Activated T-cell treated with anti-CD3 and anti-CD28 coated beads, Interleukin-2, amount 50 U/mL, for 4 hours (primary cell): ENCODE measurements around the gene CNRIP1. TPM values are rescaled to one million over a fixed set of nuclear protein-coding genes. Genes with fewer than 3 reads are reported as not detected.

ENCODE experiments used
- ATAC-seq, 2 donors: fragments of 200-7000 bp; cut with Tn5 transposase; one replicate each; pipeline ENCODE4 v1.10.0; 2021
- DNase-seq: peaks from one replicate; pipeline ENCODE4 v3.0.0-alpha.2; 2020
- H3K27me3 Mint-ChIP-seq: one replicate; pipeline ENCODE4 v1.8.0; 2021; ENCODE audit warnings: low read depth, mixed read lengths
- H3K36me3 Mint-ChIP-seq: one replicate; pipeline ENCODE4 v1.8.0; 2022; ENCODE audit warnings: mixed read lengths; ENCODE audit not compliant: insufficient read depth
- H3K4me1 Mint-ChIP-seq: one replicate; pipeline ENCODE4 v1.8.0; 2021; ENCODE audit warnings: low read depth, mixed read lengths
- H3K4me3 Mint-ChIP-seq: one replicate; pipeline ENCODE4 v1.8.0; 2021; ENCODE audit warnings: mild to moderate bottlenecking, moderate library complexity, mixed read lengths
- H3K9me3 Mint-ChIP-seq: one replicate; pipeline ENCODE4 v1.8.0; 2021; ENCODE audit warnings: mixed read lengths
- total RNA-seq, 3 donors: library from RNA; stranded (reverse); gene quantifications; one replicate each; pipeline ENCODE4 v1.2.1, GENCODE V29; 2021

Gene CNRIP1
- under 1 TPM in 2 of 3 donors, not detected in 1; 0.11 to 0.13 TPM for total RNA-seq

GRCh38 chr2:68319398-68320117 lies at the start of gene CNRIP1:
Gene CNRIP1, minus strand, starts transcription at chr2:68319949. Its CDS starts 549 bp downstream, at chr2:68319400.
- Mint-ChIP-seq H3K4me3 (peak within 1 kb of the TSS; percentile 67), H3K27me3 (peaks cover 56% of the 10 kb centered on the region), H3K36me3 (no peaks in the 10 kb centered on the region), H3K4me1 (peaks cover 7% of the 10 kb centered on the region), H3K9me3 (no peaks in the 10 kb centered on the region)
- ATAC-seq, result peak; percentile 43 to 58
- DNase-seq, result no peak

- no peaks in the 10 kb centered on the region for H3K27me3 Mint-ChIP-seq
- peaks cover 2% of the 10 kb centered on the region for H3K36me3 Mint-ChIP-seq
- no peaks in the 10 kb centered on the region for H3K9me3 Mint-ChIP-seq
- DNase-seq, result no peak
- H3K4me1 Mint-ChIP-seq, result peaks cover 39% of the 10 kb centered on the region
- H3K4me3 Mint-ChIP-seq, result no peak overlapping the region
- no peak for ATAC-seq
These were observed 49.6 kb upstream of the CNRIP1 start for GRCh38 chr2:68369337-68369734.

- Mint-ChIP-seq H3K4me3 (peak overlapping the region; percentile 40), H3K4me1 (peaks cover 44% of the 10 kb centered on the region)
These were observed 49.0 kb upstream of the CNRIP1 start for GRCh38 chr2:68368654-68369336.

GRCh38 chr2:68367953-68368653 lies 48.4 kb upstream of the CNRIP1 start:
- H3K36me3 Mint-ChIP-seq, result peaks cover 2% of the 10 kb centered on the region

More at GRCh38 chr2:68368654-68369336, 49.0 kb upstream of the CNRIP1 start:
- Mint-ChIP-seq H3K36me3 (peaks cover 2% of the 10 kb centered on the region), H3K9me3 (no peaks in the 10 kb centered on the region), H3K27me3 (no peaks in the 10 kb centered on the region)
- no peak for DNase-seq
- ATAC-seq, result no peak

GRCh38 chr2:68366083-68366560 lies 46.4 kb upstream of the CNRIP1 start:
- ATAC-seq, result no peak
- Mint-ChIP-seq H3K9me3 (no peaks in the 10 kb centered on the region), H3K4me3 (peak overlapping the region; percentile 81), H3K27me3 (no peaks in the 10 kb centered on the region), H3K4me1 (peaks cover 43% of the 10 kb centered on the region), H3K36me3 (no peaks in the 10 kb centered on the region)
- DNase-seq, result no peak

More at GRCh38 chr2:68367953-68368653, 48.4 kb upstream of the CNRIP1 start:
- H3K9me3 Mint-ChIP-seq, result no peaks in the 10 kb centered on the region
- H3K4me1 Mint-ChIP-seq, result peaks cover 47% of the 10 kb centered on the region
- DNase-seq (no peak), ATAC-seq (no peak)
- H3K27me3 Mint-ChIP-seq, result no peaks in the 10 kb centered on the region
- peak overlapping the region; percentile 73 for H3K4me3 Mint-ChIP-seq

GRCh38 chr2:68365087-68365486 lies 45.3 kb upstream of the CNRIP1 start, which contains the start of gene PLEK:
Gene PLEK, plus strand, starts transcription at chr2:68365282. Its CDS starts 70 bp downstream, at chr2:68365352.
- DNase-seq (no peak), ATAC-seq (no peak)
- Mint-ChIP-seq H3K9me3 (no peaks in the 10 kb centered on the region), H3K36me3 (no peaks in the 10 kb centered on the region), H3K4me3 (peak within 1 kb of the TSS; percentile 81), H3K27me3 (no peaks in the 10 kb centered on the region), H3K4me1 (peaks cover 37% of the 10 kb centered on the region)

- Mint-ChIP-seq H3K4me3 (peak overlapping the region; percentile 81), H3K27me3 (no peaks in the 10 kb centered on the region), H3K36me3 (no peaks in the 10 kb centered on the region), H3K4me1 (peaks cover 32% of the 10 kb centered on the region), H3K9me3 (no peaks in the 10 kb centered on the region)
- ATAC-seq (no peak), DNase-seq (no peak)
These were observed 44.0 kb upstream of the CNRIP1 start for GRCh38 chr2:68363721-68364120.

- H3K4me1 Mint-ChIP-seq, result peaks cover 27% of the 10 kb centered on the region
- no peaks in the 10 kb centered on the region for H3K36me3 Mint-ChIP-seq
- H3K9me3 Mint-ChIP-seq, result no peaks in the 10 kb centered on the region
These were observed 43.0 kb upstream of the CNRIP1 start for GRCh38 chr2:68362749-68363148.

GRCh38 chr2:68362069-68362468 lies 42.3 kb upstream of the CNRIP1 start:
- ATAC-seq (peak; percentile 87 to 96), DNase-seq (peak; percentile 76)
- peaks cover 2% of the 10 kb centered on the region for H3K27me3 Mint-ChIP-seq
- no peaks in the 10 kb centered on the region for H3K36me3 Mint-ChIP-seq
- no peaks in the 10 kb centered on the region for H3K9me3 Mint-ChIP-seq
- H3K4me1 Mint-ChIP-seq, result peaks cover 24% of the 10 kb centered on the region
- H3K4me3 Mint-ChIP-seq, result peak overlapping the region; percentile 65

More at GRCh38 chr2:68362749-68363148, 43.0 kb upstream of the CNRIP1 start:
- Mint-ChIP-seq H3K27me3 (peaks cover 2% of the 10 kb centered on the region), H3K4me3 (no peak overlapping the region)
- DNase-seq (no peak), ATAC-seq (no peak)

- no peaks in the 10 kb centered on the region for H3K36me3 Mint-ChIP-seq
- peaks cover 2% of the 10 kb centered on the region for H3K27me3 Mint-ChIP-seq
- no peaks in the 10 kb centered on the region for H3K9me3 Mint-ChIP-seq
- ATAC-seq, result no peak
- H3K4me3 Mint-ChIP-seq, result no peak overlapping the region
- DNase-seq, result no peak
- peaks cover 21% of the 10 kb centered on the region for H3K4me1 Mint-ChIP-seq
These were observed 40.1 kb upstream of the CNRIP1 start for GRCh38 chr2:68359889-68360288.

- DNase-seq (no peak), ATAC-seq (no peak)
- peaks cover 8% of the 10 kb centered on the region for H3K4me1 Mint-ChIP-seq
- no peaks in the 10 kb centered on the region for H3K9me3 Mint-ChIP-seq
- no peaks in the 10 kb centered on the region for H3K36me3 Mint-ChIP-seq
- H3K27me3 Mint-ChIP-seq, result peaks cover 2% of the 10 kb centered on the region
- H3K4me3 Mint-ChIP-seq, result no peak overlapping the region
These were observed 38.0 kb upstream of the CNRIP1 start for GRCh38 chr2:68357605-68358337.

- no peaks in the 10 kb centered on the region for H3K9me3 Mint-ChIP-seq
- peaks cover 2% of the 10 kb centered on the region for H3K27me3 Mint-ChIP-seq
- H3K4me3 Mint-ChIP-seq, result no peak overlapping the region
- H3K36me3 Mint-ChIP-seq, result no peaks in the 10 kb centered on the region
- DNase-seq, result no peak
- no peaks in the 10 kb centered on the region for H3K4me1 Mint-ChIP-seq
- ATAC-seq, result no peak
These were observed 37.0 kb upstream of the CNRIP1 start for GRCh38 chr2:68356599-68357239.

GRCh38 chr2:68352651-68353391 lies 33.1 kb upstream of the CNRIP1 start:
- Mint-ChIP-seq H3K4me1 (no peaks in the 10 kb centered on the region), H3K9me3 (no peaks in the 10 kb centered on the region), H3K4me3 (no peak overlapping the region), H3K27me3 (peaks cover 5% of the 10 kb centered on the region), H3K36me3 (no peaks in the 10 kb centered on the region)
- DNase-seq (no peak), ATAC-seq (no peak)
